Measurements from ENCODE around the gene TPRA1. TPM values are rescaled to one million over a fixed set of nuclear protein-coding genes. Genes with fewer than 3 reads are reported as not detected.

The TPRA1 gene
- 10 to 100 TPM; 28.1 to 47.3 (median 34.1) TPM for total RNA-seq

- DNase-seq, result peak; percentile 88 to 95 (median 90)
- peaks cover 0 to 43% (median 13%) of the 10 kb centered on the region in 4 donors for H3K4me1 ChIP-seq
- no peaks in the 10 kb centered on the region for H3K36me3 ChIP-seq
- no peaks in the 10 kb centered on the region for H3K9me3 ChIP-seq
- H3K4me3 ChIP-seq, result peak within 1 kb of the TSS; percentile 80 to 97 (median 94)
- peak within 1 kb of the TSS; percentile 86 to 97 (median 92) for H3K27ac ChIP-seq
- H3K27me3 ChIP-seq, result no peaks in the 10 kb centered on the region
- TF ChIP-seq POLR2A (IDR thresholded peaks at IDR 0.05) (peak; percentile 7 to 59), CTCF (IDR thresholded peaks at IDR 0.05) (peak in 4 of 6 experiments; percentile 12 to 64 (median 44))
Observed at GRCh38 chr3:127590593-127591465, at the start of gene TPRA1. Gene TPRA1 (minus strand): TSS chr3:127590733. CDS start chr3:127580146, 10,587 bp downstream.

- DNase-seq, result peak in 1 of 3 donors; percentile 14
- no peaks in the 10 kb centered on the region for H3K4me1 ChIP-seq
- TF ChIP-seq CTCF (IDR thresholded peaks at IDR 0.05) (no peak), POLR2A (IDR thresholded peaks at IDR 0.05) (no peak)
Observed at GRCh38 chr3:127640042-127640355, 49.5 kb upstream of the TPRA1 start.

GRCh38 chr3:127639173-127640041, 48.9 kb upstream of the TPRA1 start:
- H3K4me3 ChIP-seq, result no peak overlapping the region
- peak in 1 of 3 donors; percentile 10 for DNase-seq
- TF ChIP-seq POLR2A (IDR thresholded peaks at IDR 0.05), result no peak
- no peak for TF ChIP-seq CTCF (IDR thresholded peaks at IDR 0.05)
- H3K36me3 ChIP-seq, result no peaks in the 10 kb centered on the region
- H3K4me1 ChIP-seq, result no peaks in the 10 kb centered on the region
- no peaks in the 10 kb centered on the region for H3K27me3 ChIP-seq
- H3K9me3 ChIP-seq, result no peaks in the 10 kb centered on the region
- no peak overlapping the region for H3K27ac ChIP-seq

More at GRCh38 chr3:127640042-127640355, 49.5 kb upstream of the TPRA1 start:
- Histone ChIP-seq H3K27me3 (no peaks in the 10 kb centered on the region), H3K36me3 (no peaks in the 10 kb centered on the region), H3K9me3 (no peaks in the 10 kb centered on the region), H3K4me3 (no peak overlapping the region), H3K27ac (no peak overlapping the region)

GRCh38 chr3:127637971-127638370, 47.4 kb upstream of the TPRA1 start:
- Histone ChIP-seq H3K9me3 (no peaks in the 10 kb centered on the region), H3K27me3 (no peaks in the 10 kb centered on the region), H3K4me1 (no peaks in the 10 kb centered on the region), H3K4me3 (no peak overlapping the region), H3K27ac (no peak overlapping the region), H3K36me3 (no peaks in the 10 kb centered on the region)
- TF ChIP-seq POLR2A (IDR thresholded peaks at IDR 0.05), result no peak
- no peak for TF ChIP-seq CTCF (IDR thresholded peaks at IDR 0.05)
- DNase-seq, result no peak

- no peaks in the 10 kb centered on the region for H3K4me1 ChIP-seq
- H3K9me3 ChIP-seq, result no peaks in the 10 kb centered on the region
- peak in 1 of 3 donors; percentile 37 for DNase-seq
- no peak overlapping the region for H3K4me3 ChIP-seq
- TF ChIP-seq CTCF (IDR thresholded peaks at IDR 0.05) (no peak), POLR2A (IDR thresholded peaks at IDR 0.05) (no peak)
- no peak overlapping the region for H3K27ac ChIP-seq
- no peaks in the 10 kb centered on the region for H3K36me3 ChIP-seq
- H3K27me3 ChIP-seq, result no peaks in the 10 kb centered on the region
Observed at GRCh38 chr3:127637546-127637945, 47.0 kb upstream of the TPRA1 start.
